Activated naive CD4-positive, alpha-beta T cell treated with Interleukin-2 at 50 U/mL for 16 hours (primary cell): ENCODE results near the gene PPM1J.
"Not testable (repeated sequence)": the region's sequence is repeated elsewhere in the genome, so short reads cannot be mapped to it uniquely, and the experiment has no call there.

Source experiments
- DNase-seq: peaks from one replicate; pipeline ENCODE4 v3.0.0-alpha.2; 2020

The PPM1J gene

GRCh38 chr1:112715264-112716053 is at the start of gene PPM1J:
TSS of gene PPM1J (minus strand) at chr1:112715332. CDS start at chr1:112715301, 31 bp downstream.
- peak; percentile 100 for DNase-seq

- no peak for DNase-seq
These were observed 47.7 kb upstream of the PPM1J start for GRCh38 chr1:112762541-112763500.

GRCh38 chr1:112761714-112762480 is 46.8 kb upstream of the PPM1J start:
- DNase-seq = no peak

- DNase-seq = no peak
These were observed 44.1 kb upstream of the PPM1J start for GRCh38 chr1:112759228-112759627.

- DNase-seq = no peak
These were observed 39.0 kb upstream of the PPM1J start for GRCh38 chr1:112754116-112754628.

GRCh38 chr1:112748396-112748795 is 33.3 kb upstream of the PPM1J start:
- DNase-seq = no peak

GRCh38 chr1:112744009-112744578 is 29.0 kb upstream of the PPM1J start:
- DNase-seq = no peak

GRCh38 chr1:112743174-112744008 is 28.3 kb upstream of the PPM1J start:
- no peak for DNase-seq

- DNase-seq = no peak
These were observed 22.4 kb upstream of the PPM1J start for GRCh38 chr1:112737573-112737972.

- DNase-seq = no peak
These were observed 20.6 kb upstream of the PPM1J start for GRCh38 chr1:112735752-112736151.

- no peak for DNase-seq
These were observed 16.3 kb upstream of the PPM1J start for GRCh38 chr1:112731451-112731850.

- DNase-seq = no peak
These were observed 14.8 kb upstream of the PPM1J start for GRCh38 chr1:112729909-112730308.

GRCh38 chr1:112729011-112729410 is 13.9 kb upstream of the PPM1J start:
- DNase-seq = not testable (repeated sequence)

GRCh38 chr1:112728306-112728971 is 13.3 kb upstream of the PPM1J start:
- not testable (repeated sequence) for DNase-seq

- no peak for DNase-seq
These were observed 12.6 kb upstream of the PPM1J start for GRCh38 chr1:112727716-112728115.

- DNase-seq = not testable (repeated sequence)
These were observed 9.1 kb upstream of the PPM1J start for GRCh38 chr1:112724240-112724639.

GRCh38 chr1:112723511-112723839 is 8.3 kb upstream of the PPM1J start:
- DNase-seq = no peak

GRCh38 chr1:112722601-112723510 is 7.7 kb upstream of the PPM1J start:
- DNase-seq = peak; percentile 32

GRCh38 chr1:112721966-112722524 is 6.9 kb upstream of the PPM1J start:
- no peak for DNase-seq
